RPMI8226 (cell line): ENCODE data around the gene TMEM176A.

Experiments
- DNase-seq: peaks from one replicate; pipeline ENCODE4 v3.0.0-alpha.2; 2015

TMEM176A gene

GRCh38 chr7:150820578-150821198, 20.1 kb downstream of the TMEM176A start:
- DNase-seq: no peak

DNA sequence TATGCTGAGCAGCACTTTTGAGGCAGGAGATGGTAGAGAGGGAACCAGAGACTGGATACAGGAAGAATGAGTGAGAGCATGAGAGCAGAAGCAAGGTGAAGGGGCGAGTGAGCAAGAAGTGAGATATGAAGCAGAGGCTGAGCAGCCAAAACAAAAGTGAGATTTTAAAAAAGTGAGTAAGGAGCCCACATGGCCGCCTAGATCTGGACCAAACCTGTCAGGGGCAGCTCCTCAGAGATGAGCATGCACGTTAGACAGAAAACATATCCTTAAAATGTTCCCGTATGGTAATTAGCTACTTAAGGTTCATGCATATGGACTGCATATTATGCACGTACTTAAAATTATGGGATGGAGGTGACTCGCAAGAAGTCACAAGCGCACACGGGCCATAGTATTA, 22.5 kb downstream of the TMEM176A start:
- DNase-seq: no peak

DNA sequence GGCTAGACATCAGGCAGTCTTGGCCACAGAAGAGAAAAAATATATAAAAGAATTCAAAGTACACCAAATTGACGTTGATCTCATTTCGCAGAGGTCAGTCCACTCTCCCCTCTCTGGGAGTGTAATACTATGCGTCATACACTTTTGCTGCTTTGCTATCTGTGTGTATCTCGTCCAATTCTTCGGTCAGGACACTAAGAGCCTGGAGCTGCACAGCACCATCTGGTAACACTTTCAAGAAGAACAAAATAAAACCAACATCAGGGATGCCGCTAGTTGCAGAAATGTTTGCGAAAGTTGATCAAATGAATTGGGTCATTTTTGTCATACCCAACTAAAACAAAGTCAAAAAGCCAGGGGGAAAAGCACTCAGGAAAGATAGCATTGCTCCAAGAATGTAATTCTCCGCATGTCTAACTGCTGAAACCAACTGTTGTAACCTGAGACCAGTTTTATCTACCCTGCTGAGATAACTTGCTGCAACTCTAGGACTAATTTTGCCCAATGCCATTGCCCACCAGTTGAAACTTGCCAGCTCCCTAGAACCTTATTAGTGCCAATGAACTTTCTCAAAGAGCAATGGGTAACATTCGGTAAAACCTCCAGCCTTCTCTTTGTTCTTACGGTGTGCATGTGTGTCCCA, 23.0 kb downstream of the TMEM176A start:
- DNase-seq: no peak

GRCh38 chr7:150824379-150825177, 24.0 kb downstream of the TMEM176A start:
- peak; percentile 58 for DNase-seq

DNA sequence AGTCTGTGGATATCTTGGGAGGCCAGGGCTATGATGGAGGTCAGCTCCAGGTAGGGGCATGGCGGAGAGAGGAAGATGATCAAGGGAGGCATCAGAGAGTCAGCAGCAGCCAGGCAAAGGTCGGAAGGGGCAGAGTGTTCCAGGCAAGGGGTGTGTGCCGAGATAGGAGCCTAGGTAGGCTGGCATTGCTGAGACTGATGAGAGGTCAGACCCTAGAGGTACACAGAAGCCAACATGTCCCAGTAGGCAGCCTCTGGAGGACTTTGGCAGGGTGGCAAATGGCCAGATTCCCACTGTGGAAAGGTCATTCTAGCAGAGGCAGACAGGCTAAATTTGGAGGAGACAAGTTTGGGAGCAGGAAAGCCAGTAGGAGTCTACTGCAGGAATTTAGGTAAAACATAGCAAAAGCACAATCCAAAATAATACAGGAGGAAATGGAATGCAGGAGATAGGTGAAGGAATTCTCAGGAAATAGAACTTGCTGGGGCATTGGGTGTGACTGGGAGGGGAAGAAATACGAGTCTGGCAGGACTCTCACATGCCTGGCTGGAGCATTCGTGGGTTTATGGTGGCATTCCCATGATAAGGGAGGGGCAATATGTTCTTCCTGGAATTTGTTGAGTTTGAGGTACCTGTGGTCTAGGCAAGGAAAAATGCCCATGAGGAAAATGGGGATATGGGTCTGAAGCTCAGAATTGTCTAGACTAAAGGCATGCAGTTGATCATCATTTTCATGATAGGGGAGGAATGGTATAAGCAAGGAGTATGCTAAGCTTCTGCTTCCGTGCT, 25.7 kb downstream of the TMEM176A start:
- no peak for DNase-seq

DNA sequence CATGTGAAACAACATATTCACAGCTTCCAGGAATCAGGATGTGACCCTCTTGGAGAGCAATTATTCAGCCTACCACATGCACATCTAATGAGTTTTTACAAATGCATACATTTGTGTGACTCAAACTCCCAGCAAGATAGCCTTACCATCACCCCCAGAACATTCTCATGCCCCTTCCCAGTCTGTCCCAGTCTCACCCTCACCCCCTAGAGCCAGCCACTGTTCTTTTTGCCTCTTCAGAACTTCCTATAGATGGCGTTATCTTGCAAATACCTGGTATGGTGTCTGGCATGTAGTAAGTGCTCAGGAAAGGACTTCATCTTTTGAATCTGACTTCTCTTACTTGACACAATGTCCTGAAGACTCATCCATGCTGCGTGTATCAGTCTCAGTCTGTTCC, 27.8 kb downstream of the TMEM176A start:
- DNase-seq: no peak

DNA sequence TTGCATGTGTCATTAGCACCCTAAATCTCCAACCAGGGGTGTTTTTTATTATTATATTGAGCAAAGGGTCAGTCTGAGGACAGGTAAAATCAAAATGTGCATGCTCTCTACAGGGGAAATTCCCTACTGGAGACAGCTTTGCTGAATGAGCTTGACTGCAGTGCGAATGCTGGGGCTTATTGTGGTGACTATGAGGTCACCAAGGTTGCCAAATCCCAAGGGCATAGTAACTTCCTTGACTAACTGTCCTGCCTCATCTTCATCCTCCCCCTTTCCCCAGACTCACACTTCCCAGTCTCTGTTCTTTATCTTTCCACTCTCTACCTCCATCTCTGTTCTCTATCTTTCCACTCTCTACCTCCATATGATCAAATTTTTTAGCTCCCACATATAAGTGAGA, 28.9 kb downstream of the TMEM176A start:
- DNase-seq: no peak

DNA sequence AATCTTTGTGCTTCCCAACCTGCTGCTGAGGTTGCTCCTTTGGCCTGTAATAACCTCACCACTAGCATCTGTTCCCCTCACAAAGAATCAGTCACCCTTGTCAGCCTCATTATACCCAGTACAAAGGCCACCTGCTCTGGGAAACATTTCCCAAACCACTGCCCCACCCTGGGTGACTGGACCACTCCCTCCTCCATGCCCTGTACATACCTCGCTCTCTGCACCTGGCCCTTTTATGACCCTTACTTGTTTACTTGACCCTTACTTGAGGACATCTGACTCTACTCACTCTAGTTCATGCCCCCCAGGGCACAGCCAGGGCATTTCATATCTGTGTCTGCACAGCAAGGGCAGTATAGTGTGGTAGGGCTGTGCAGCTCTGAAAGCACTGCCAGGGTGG, 30.4 kb downstream of the TMEM176A start:
- no peak for DNase-seq

- no peak for DNase-seq
Observed at GRCh38 chr7:150831851-150832250, 31.3 kb downstream of the TMEM176A start.

- DNase-seq: no peak
Observed at GRCh38 chr7:150835019-150835418, 34.5 kb downstream of the TMEM176A start.

DNA sequence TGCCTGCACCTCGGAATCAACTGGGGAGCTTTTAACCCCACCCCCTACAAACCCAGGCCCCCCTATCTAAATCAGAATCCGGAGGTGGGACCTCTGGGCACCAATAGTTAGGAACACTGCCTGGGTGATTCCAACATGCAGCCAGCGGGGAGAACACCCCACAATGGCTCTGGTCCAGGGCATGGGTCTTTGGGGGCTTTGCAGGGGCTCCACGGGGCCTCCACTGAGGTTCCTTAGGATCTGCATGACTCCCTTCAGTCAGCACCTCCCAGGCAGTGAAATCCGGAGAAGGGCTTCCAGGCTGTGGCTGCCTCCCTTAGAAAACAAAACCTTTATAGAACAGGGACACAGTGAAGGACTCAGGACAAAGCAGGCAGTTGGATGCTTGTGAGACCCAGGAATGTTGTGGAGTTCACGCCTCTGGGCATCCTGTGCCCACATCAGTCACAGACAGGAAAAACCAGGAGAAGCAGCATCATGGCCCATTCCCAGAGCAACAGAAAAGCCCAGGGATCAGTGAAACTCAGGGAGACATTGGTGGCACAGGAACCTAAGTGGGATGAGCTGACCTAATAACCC, 35.2 kb downstream of the TMEM176A start:
- no peak for DNase-seq

GRCh38 chr7:150838965-150839650, 38.5 kb downstream of the TMEM176A start:
- DNase-seq: no peak

DNA sequence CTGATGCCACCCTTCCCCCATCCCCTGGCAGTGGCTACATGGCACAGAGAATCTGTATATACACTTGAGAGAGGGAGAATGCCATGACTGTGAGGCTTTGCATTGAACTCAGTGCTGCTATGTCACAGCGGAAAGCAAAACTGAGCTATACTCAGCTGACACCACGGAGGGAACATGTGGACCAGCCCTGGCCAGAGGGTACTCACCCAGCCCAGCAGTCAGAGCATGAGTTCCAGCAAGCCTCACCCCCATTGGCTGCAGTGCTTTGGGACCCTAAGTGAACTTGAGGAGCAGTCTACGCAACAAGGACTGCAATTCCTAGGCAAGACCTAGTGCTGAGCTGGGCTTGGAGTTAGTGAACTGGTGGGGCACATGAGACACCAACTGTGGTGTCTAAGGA, 41.4 kb downstream of the TMEM176A start:
- no peak for DNase-seq

GRCh38 chr7:150842716-150843115, 42.1 kb downstream of the TMEM176A start:
- DNase-seq: no peak

- DNase-seq: no peak
Observed at GRCh38 chr7:150845421-150845861, 44.9 kb downstream of the TMEM176A start.

GRCh38 chr7:150846291-150847115, 45.9 kb downstream of the TMEM176A start:
- no peak for DNase-seq

- DNase-seq: no peak
Observed at GRCh38 chr7:150847536-150847935, 47.0 kb downstream of the TMEM176A start.

DNA sequence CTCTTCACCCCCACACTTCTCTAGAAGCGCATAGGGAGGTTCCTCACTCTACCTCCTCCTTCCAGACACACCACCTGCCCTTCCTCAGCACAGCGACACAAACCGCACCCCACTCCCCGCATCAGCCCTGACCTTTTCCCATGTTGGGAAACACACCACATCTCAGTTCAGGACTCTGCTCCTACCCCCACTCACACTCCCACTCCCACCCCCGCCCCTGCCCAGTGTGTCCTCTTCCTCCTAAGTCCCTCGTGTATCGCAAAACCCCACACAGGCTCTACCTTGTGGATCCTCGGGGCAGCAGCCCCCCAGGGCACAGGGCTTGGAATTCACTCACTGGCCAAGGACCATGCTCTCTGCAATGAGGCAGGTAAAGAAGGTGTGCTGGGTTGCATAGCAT, 47.5 kb downstream of the TMEM176A start:
- no peak for DNase-seq

DNA sequence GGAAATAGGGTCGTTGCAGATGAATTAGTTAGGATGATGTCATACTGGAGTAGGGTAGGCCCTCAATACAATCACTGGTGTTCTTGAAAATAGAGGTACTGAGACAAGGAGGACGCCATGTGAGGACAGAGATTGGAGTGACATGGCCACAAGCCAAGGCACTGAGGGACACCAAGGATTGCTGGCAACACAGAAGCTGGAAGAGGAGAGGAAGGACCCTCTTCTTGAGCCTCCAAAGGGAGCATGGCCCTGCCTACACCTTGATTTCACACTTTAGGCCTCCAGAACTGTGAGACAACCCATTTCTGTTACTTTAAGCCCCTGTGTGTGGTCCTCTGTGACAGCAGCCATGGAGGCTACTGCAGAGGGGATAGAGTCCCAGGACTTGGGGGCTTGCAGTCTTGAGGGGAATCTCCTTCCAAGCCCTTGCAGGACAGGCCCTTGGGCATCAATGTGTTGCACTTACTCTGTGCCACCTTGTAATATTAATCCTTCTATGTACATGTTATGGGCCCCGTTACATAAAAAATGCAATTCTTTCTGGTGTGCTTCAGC, 48.1 kb downstream of the TMEM176A start:
- DNase-seq: no peak

DNA sequence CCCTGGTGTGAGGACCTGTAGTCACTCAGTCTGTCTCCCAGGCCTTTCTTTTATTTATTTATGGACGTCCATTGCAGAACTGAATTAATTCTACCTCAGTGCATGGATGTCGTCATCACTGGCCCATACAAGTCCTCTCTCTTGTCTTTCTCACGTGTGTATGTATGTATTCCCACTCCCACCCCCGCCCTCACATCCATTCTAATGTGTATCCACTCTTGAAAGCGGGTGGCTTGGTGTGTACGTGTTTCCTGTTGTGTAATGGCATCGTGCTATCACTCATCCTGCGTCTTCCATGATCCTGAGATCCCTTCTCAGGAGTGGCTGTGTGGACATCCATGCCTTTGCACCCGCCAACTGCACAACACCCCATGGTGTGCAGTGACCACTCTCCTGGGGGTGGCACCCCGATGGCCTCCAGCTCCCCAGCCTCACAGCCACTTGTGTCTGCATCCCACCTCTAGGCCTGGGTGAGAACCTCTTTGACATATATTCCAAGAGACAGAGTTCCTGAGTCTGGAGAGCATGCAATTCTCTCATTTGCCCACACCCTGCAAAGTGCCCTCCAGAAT, 48.7 kb downstream of the TMEM176A start:
- DNase-seq: no peak

DNA sequence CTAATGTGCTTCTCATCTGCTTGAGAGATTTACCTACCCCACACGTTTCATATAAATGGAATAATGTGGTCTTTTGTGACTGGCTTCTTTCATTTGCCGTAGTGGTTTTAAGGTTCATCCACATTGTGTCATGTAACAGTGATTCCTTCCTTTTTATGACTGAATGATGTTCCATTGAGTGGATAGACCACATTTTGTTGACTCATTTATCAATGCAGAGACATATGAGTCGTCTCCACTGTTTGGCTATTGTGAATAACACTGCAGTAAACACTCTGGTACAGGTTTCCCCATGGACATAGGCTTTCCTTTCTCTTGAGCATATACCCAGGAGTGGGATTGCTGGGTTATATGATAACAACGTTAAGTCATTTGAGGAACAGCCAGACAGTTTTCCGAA, 49.7 kb downstream of the TMEM176A start:
- DNase-seq: no peak
